Hematopoietic multipotent progenitor cell treated with erythropoietin and hydrocortisone succinate and interleukin-3 and kit ligand, for 8 days (in vitro differentiated cells): ENCODE results near the gene DDX42.

Experiments used
- DNase-seq: peaks from one replicate; pipeline ENCODE4 v3.0.0-alpha.2; 2015

The DDX42 gene

GRCh38 chr17:63823659-63824331 is 49.8 kb downstream of the DDX42 start:
- no peak for DNase-seq

DNA sequence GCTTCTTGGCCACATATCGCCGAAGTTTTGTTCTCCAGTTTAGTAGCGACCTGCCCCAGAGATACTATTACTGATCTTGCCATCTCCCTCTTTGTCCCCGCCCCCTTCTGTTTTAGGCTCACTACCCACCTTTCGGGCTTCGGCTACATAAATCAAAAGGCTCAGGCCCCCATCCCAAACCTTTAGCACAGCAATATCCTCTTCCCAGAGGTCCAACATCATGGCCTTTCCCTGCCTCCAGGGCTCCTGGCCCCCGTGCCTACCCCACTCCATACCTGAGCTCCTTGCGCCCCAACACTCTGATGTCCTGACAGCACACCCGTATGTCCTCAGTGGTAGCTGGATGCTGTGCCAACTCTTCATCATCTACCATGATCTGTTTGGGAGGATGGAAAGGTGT is 50.4 kb downstream of the DDX42 start:
- DNase-seq, result no peak

DNA sequence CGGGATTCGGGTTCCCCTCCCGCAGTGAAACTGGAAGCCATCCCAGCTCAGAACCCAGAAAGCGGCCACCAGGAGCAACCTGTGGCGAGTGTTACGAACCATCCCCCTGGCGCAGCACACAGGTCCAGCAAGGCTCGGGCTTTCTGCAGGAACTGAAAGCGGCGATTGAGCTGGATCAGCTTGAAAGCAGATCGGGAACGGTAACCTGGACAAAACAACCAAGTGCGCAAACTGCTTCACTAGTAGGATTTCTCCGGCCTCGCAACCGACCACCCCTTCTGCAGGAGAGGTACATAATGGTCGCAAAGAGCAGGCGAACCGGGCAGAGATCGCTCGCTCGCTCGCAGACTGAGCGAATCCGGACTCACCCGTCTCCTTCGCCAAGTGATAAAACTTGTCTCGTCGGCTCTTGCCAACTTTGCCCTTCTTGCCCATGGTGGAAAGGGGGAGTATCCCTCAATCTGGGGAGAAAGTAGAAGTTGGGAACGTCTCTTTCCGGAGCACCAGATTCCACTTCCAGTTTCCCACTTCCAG is 52.6 kb downstream of the DDX42 start:
- DNase-seq, result no peak

- DNase-seq, result peak; percentile 97
These were observed 53.2 kb downstream of the DDX42 start, which contains the start of the genes FTSJ3 and PSMC5 for GRCh38 chr17:63827002-63827800. TSS of gene FTSJ3 (minus strand) at chr17:63827663. CDS start at chr17:63826902, 761 bp downstream. TSS of gene PSMC5 (plus strand) at chr17:63827431. CDS start at chr17:63827491, 60 bp downstream.

DNA sequence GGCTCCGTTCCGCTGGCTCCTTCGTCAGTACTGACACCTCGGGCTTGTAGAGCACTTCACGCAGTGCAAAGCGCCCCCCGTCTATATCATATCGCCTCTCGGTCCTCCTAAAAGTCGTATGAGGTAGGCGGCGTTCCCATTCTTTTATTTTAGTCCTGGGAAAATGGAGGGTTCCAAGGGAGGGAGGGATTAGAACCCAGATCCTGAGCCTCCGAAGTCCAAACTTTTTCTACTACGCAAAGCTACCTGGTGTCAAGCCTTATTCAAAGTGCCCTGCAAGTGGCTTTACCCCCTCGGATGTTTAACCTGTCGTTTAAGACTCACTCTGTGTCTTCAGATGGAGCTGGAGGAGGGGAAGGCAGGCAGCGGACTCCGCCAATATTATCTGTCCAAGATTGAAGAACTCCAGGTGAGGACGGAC is 53.8 kb downstream of the DDX42 start:
- no peak for DNase-seq

- DNase-seq, result no peak
These were observed 55.0 kb downstream of the DDX42 start for GRCh38 chr17:63828936-63829335.

GRCh38 chr17:63830278-63830677 is 56.3 kb downstream of the DDX42 start:
- DNase-seq, result no peak

DNA sequence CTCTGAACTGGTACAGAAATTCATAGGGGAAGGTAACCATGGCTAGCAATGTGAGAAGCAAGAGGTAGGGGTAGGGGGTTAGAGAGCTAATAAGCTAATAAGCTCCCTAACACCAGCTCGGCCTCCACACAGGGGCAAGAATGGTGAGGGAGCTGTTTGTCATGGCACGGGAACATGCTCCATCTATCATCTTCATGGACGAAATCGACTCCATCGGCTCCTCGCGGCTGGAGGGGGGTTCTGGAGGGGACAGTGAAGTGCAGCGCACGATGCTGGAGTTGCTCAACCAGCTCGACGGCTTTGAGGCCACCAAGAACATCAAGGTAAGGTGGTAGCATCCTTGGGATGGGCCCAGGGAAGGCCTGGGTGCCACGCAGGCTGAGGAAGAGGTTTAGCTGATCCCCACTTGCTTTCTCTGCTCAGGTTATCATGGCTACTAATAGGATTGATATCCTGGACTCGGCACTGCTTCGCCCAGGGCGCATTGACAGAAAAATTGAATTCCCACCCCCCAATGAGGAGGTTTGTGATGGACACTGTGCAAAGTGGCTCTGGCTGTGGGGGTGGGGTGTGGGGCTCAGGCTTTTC is 57.0 kb downstream of the DDX42 start:
- DNase-seq, result no peak

DNA sequence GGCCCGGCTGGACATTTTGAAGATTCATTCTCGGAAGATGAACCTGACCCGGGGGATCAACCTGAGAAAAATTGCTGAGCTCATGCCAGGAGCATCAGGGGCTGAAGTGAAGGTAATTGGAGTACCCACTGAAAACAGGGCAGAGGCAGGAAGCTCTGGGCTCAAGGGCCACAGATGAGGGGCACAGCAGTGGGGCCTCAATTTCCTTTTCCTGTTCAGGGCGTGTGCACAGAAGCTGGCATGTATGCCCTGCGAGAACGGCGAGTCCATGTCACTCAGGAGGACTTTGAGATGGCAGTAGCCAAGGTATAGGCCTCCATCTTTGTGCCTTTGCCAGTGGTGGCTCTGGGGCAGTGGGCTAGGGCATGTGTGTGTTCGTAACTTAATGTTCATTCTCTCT is 57.5 kb downstream of the DDX42 start:
- no peak for DNase-seq

GRCh38 chr17:63832014-63832413 is 58.0 kb downstream of the DDX42 start:
- no peak for DNase-seq

GRCh38 chr17:63832455-63832854 is 58.5 kb downstream of the DDX42 start:
- DNase-seq, result no peak

DNA sequence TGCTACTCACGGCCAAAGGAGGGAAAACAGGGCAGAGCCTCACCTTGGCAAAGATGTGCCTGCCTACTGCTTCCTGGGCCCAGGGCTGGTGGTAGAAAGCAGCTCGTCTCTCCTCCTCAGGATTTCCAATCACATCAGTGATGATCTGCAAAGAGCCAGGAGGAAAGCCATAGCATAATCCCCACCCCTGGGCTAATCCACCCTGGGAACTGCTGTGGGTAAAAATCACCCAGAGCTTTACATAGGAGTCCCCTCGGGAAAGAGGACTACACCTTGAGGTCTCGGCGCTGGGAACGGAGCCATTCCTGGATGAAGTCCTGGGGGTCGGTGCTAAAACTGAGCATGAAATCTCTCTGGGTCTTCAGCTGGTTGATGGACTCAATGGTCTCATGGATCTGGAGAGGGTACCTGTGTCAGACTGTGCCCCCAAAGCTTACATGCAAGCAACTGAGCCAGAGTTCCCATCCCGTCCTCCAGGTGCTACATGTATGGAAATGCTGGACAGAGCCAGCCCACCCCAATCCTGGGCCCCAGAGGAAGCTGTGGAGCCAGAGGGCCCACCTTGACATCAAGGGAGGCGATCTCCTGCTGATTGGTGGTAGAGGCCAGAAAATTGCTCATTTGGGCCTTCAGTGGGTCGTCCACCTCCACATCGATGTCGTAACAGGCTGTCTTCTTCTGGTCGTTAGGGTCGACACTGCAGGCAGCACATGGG is 59.2 kb downstream of the DDX42 start:
- DNase-seq, result no peak

DNA sequence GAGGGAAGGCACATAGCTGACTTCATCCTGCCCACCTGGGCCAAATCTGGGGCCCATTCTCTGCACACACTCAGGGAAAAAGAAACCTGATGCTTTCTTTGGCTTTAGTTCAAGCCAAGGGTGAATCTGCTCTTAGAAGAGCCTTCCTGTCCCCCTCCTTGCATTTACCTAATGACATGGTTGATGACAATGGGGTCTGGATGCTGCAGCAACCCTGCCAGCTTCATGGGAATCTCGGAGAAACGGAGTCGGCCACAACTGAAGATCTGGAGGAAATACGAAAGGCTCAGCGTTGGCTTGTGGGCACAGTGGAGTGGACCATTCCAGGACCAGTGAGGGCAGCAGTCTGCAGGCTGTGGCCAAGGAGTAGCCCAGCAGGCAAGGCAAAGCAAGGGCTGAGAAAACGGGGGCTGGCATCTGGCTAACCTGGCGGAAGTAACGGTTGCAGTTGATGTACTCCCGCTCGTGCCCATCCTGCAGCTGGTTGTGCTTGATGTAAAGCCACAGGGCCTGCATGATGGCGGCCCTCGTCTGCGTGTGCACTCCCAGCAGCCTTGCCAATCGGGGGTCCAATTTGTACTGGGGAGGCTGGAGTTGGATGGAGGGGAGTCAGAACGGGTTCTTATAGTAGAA is 59.9 kb downstream of the DDX42 start:
- no peak for DNase-seq

- DNase-seq, result peak; percentile 82
These were observed 60.6 kb downstream of the DDX42 start for GRCh38 chr17:63834431-63835166.

DNA sequence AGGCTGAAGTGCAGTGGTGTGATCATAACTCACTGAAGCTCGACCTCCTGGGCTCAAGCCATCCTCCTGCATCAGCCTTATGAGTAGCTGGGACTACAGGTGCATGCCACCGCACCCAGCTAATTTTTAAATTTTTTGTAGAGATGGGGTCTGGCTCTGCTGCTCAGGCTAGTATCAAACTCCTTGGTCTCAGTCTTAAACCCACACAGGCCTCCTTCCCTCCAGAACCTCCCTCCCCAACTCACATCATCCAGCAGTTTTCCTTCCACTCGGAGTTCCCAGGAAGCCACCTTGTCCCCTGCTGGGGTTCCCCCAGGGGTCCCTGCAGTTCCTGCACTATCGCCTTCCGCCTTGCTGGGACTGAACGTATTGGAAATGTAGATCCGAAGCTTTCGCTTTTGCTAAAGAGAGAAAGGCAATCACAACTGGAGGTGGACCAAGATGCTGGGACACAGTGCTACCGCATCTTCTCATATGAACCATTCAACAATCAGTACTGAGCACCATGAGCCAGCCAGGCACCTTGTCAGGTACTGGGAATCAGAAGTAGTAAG is 61.3 kb downstream of the DDX42 start:
- no peak for DNase-seq

- no peak for DNase-seq
These were observed 62.8 kb downstream of the DDX42 start for GRCh38 chr17:63836811-63837210.

DNA sequence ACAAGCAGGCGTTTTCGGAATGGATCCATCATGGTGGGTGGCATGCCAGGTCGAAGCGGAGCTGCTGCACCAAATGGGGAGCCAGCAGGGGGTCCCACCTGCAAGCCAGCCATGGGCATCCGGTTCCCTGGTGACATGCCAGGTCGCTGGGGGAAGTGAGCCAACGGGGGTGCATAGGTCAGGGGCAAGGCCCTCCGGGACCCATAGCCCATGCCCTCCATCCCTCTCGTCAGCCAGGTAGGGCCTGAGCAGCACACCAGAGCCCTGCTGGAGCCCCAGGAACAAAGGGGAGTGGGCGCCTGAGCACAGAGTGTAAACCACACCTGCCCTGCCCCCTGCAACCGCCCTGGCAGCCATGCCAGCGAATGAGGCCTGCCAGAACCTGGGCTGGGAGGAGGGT is 63.5 kb downstream of the DDX42 start:
- no peak for DNase-seq

DNA sequence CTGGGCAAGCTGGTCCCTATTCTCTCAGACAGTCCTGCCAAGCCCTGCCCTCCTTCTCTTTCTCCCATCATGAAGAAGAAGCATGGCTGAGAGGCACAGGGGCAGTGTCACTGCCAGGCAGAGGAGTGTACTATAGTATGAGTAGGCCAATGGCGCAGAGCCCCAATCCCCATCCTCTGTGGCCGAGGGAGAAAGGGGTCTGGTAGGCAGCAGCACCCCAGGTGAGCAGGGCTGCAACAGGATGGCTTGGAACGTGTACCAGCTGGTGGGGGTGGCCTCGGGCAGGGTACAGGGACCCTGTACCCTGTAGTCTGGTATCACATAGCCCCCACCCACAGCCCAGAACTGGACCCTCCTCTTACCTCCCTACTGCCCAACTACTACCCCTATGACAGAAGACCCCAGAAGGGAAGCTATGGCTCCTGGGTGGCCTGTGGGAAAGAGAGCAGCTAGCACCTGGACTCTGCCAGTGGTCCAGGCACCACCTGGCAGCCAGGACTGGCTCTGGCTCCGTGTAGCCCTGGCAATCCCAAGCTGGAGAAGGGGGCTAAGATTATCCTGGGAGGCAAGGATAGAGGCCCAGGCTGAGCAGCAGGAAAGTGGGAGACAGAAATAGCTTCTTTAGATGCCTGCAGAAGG is 64.1 kb downstream of the DDX42 start:
- no peak for DNase-seq

- no peak for DNase-seq
These were observed 64.7 kb downstream of the DDX42 start for GRCh38 chr17:63838631-63839171.

GRCh38 chr17:63840591-63841349 is 66.8 kb downstream of the DDX42 start:
- no peak for DNase-seq
